ENCODE results near the gene KBTBD2.

KBTBD2 gene

GRCh38 chr7:32891043-32891799 is at the start of gene KBTBD2:
KBTBD2 (minus strand) TSS chr7:32891760; CDS start chr7:32879604, 12,156 bp downstream.
- Histone ChIP-seq H3K27me3 (ENCODE audit: control insufficient read depth, insufficient read depth, low read length) (no peaks in the 10 kb centered on the region), H2AFZ (peak within 1 kb of the TSS; percentile 98), H3K4me2 (ENCODE audit: low read length) (peak within 1 kb of the TSS; percentile 91), H3K27ac (peak within 1 kb of the TSS; percentile 98), H3K4me1 (peaks cover 10% of the 10 kb centered on the region), H3K79me2 (peaks cover 26% of the 10 kb centered on the region), H3K9ac (peak within 1 kb of the TSS; percentile 85), H3K4me3 (ENCODE audit: low read depth, low read length) (peak within 1 kb of the TSS; percentile 79), H3K36me3 (ENCODE audit: control insufficient read depth, insufficient read depth, low read length) (no peaks in the 10 kb centered on the region), H3K9me3 (ENCODE audit: control insufficient read depth, low read length) (no peaks in the 10 kb centered on the region)
- TF ChIP-seq, protein P1, sequence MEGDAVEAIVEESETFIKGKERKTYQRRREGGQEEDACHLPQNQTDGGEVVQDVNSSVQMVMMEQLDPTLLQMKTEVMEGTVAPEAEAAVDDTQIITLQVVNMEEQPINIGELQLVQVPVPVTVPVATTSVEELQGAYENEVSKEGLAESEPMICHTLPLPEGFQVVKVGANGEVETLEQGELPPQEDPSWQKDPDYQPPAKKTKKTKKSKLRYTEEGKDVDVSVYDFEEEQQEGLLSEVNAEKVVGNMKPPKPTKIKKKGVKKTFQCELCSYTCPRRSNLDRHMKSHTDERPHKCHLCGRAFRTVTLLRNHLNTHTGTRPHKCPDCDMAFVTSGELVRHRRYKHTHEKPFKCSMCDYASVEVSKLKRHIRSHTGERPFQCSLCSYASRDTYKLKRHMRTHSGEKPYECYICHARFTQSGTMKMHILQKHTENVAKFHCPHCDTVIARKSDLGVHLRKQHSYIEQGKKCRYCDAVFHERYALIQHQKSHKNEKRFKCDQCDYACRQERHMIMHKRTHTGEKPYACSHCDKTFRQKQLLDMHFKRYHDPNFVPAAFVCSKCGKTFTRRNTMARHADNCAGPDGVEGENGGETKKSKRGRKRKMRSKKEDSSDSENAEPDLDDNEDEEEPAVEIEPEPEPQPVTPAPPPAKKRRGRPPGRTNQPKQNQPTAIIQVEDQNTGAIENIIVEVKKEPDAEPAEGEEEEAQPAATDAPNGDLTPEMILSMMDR (IDR thresholded peaks at IDR 0.05) = no peak

- Histone ChIP-seq H3K27ac (no peak overlapping the region), H3K4me3 (ENCODE audit: low read depth, low read length) (peak overlapping the region; percentile 61), H3K9me3 (ENCODE audit: control insufficient read depth, low read length) (no peaks in the 10 kb centered on the region), H3K4me2 (ENCODE audit: low read length) (no peak overlapping the region), H3K9ac (no peak overlapping the region), H3K79me2 (peaks cover 26% of the 10 kb centered on the region), H2AFZ (no peak overlapping the region), H3K36me3 (ENCODE audit: control insufficient read depth, insufficient read depth, low read length) (no peaks in the 10 kb centered on the region), H3K27me3 (ENCODE audit: control insufficient read depth, insufficient read depth, low read length) (no peaks in the 10 kb centered on the region), H3K4me1 (peaks cover 14% of the 10 kb centered on the region)
- TF ChIP-seq, protein P1 (IDR thresholded peaks at IDR 0.05) = no peak
Observed at GRCh38 chr7:32941181-32941580, 49.6 kb upstream of the KBTBD2 start.

GRCh38 chr7:32937344-32938174 is 46.0 kb upstream of the KBTBD2 start:
- no peaks in the 10 kb centered on the region for H3K9me3 ChIP-seq (ENCODE audit: control insufficient read depth, low read length)
- no peak overlapping the region for H2AFZ ChIP-seq
- H3K79me2 ChIP-seq = peaks cover 36% of the 10 kb centered on the region
- no peak overlapping the region for H3K4me2 ChIP-seq (ENCODE audit: low read length)
- TF ChIP-seq, protein P1 (IDR thresholded peaks at IDR 0.05) = no peak
- H3K9ac ChIP-seq = no peak overlapping the region
- no peaks in the 10 kb centered on the region for H3K36me3 ChIP-seq (ENCODE audit: control insufficient read depth, insufficient read depth, low read length)
- H3K27ac ChIP-seq = no peak overlapping the region
- H3K27me3 ChIP-seq (ENCODE audit: control insufficient read depth, insufficient read depth, low read length) = no peaks in the 10 kb centered on the region
- peaks cover 11% of the 10 kb centered on the region for H3K4me1 ChIP-seq
- no peak overlapping the region for H3K4me3 ChIP-seq (ENCODE audit: low read depth, low read length)

- Histone ChIP-seq H3K27me3 (ENCODE audit: control insufficient read depth, insufficient read depth, low read length) (no peaks in the 10 kb centered on the region), H2AFZ (no peak overlapping the region), H3K4me1 (peaks cover 11% of the 10 kb centered on the region), H3K36me3 (ENCODE audit: control insufficient read depth, insufficient read depth, low read length) (no peaks in the 10 kb centered on the region), H3K4me3 (ENCODE audit: low read depth, low read length) (no peak overlapping the region), H3K27ac (no peak overlapping the region), H3K4me2 (ENCODE audit: low read length) (no peak overlapping the region), H3K9me3 (ENCODE audit: control insufficient read depth, low read length) (no peaks in the 10 kb centered on the region), H3K79me2 (peaks cover 37% of the 10 kb centered on the region), H3K9ac (no peak overlapping the region)
- TF ChIP-seq, protein P1 (IDR thresholded peaks at IDR 0.05) = no peak
Observed at GRCh38 chr7:32936689-32937088, 45.1 kb upstream of the KBTBD2 start.

Measured in parathyroid adenoma (tissue), 2 donors.